SK-N-SH (cell line): ENCODE results near the gene PHYH. TPM values are rescaled to one million over a fixed set of nuclear protein-coding genes. Genes with fewer than 3 reads are reported as not detected.

Experiments used
- CTCF ChIA-PET: fragments of 300-600, 350-600 bp; formaldehyde crosslinking; extraction: SDS; loops from one replicate; lab custom pipeline; 2021; lab: Yijun Ruan, JAX
- POLR2A ChIA-PET: fragments of 350-600 bp; sonication (Branson Sonifier 250); formaldehyde crosslinking; extraction: SDS; loops from one replicate; lab custom pipeline; 2020; ENCODE audit warnings: antibody characterized with exemption, inconsistent platforms; lab: Yijun Ruan, JAX
- DNase-seq: peaks from one replicate; pipeline ENCODE4 v3.0.0; 2012
- H2AFZ ChIP-seq: fragments of 200-600 bp; sonication (generic); 2 replicates; pipeline ENCODE4 v1.8.1; 2016; ENCODE audit warnings: antibody characterized with exemption, mild to moderate bottlenecking, low read depth
- H3F3A ChIP-seq: fragments of 200-600 bp; sonication (generic); replicated peaks from 2 replicates; pipeline ENCODE3; 2016; ENCODE audit warnings: antibody characterized with exemption, mild to moderate bottlenecking; ENCODE audit not compliant: insufficient read depth
- H3K27ac ChIP-seq, 2 experiments: fragments of 200-500 bp in 1 of 2; fragments of 200-600 bp in 1 of 2; sonication (Bioruptor generic) in 1 of 2; sonication (generic), shearing (Covaris generic) in 1 of 2; 2 replicates each; pipeline versions ENCODE4 v1.5.1 to v1.6.1; 2014 to 2016; ENCODE audit warnings: low read depth in 2 of 2, inconsistent platforms in 1 of 2, low read length in 1 of 2, mild to moderate bottlenecking in 1 of 2, mixed read lengths in 1 of 2
- H3K27me3 ChIP-seq: fragments of 200-600 bp; sonication (generic), shearing (Covaris generic); 2 replicates; pipeline ENCODE4 v1.6.1; 2016; ENCODE audit warnings: mixed run types; ENCODE audit not compliant: insufficient read depth
- H3K36me3 ChIP-seq, 2 experiments: fragments of 200-500 bp in 1 of 2; fragments of 200-600 bp in 1 of 2; sonication (Bioruptor generic) in 1 of 2; sonication (generic) in 1 of 2; replicated peaks in 1 of 2; 2 replicates each; pipeline versions ENCODE3 to v1.5.1; 2014 to 2016; ENCODE audit warnings: low read length in 1 of 2, mild to moderate bottlenecking in 1 of 2; ENCODE audit not compliant: insufficient read depth in 2 of 2, control insufficient read depth in 1 of 2
- H3K4me1 ChIP-seq, 2 experiments: fragments of 200-500 bp in 1 of 2; fragments of 200-600 bp in 1 of 2; sonication (Bioruptor generic) in 1 of 2; sonication (generic), shearing (Covaris generic) in 1 of 2; 2 replicates each; pipeline versions ENCODE4 v1.5.1 to v1.6.1; 2014 to 2016; ENCODE audit warnings: low read depth in 1 of 2, low read length in 1 of 2, mixed run types in 1 of 2; ENCODE audit not compliant: insufficient read depth in 2 of 2, control insufficient read depth in 1 of 2
- H3K4me2 ChIP-seq: fragments of 200-600 bp; sonication (generic), shearing (Covaris generic); 2 replicates; pipeline ENCODE4 v1.6.1; 2017; ENCODE audit warnings: mixed run types
- H3K4me3 ChIP-seq, 2 experiments: fragments of 200-500 bp in 1 of 2; fragments of 200-600 bp in 1 of 2; sonication (Bioruptor generic) in 1 of 2; sonication (generic), shearing (Covaris generic) in 1 of 2; 2 replicates each; pipeline versions ENCODE4 v1.5.1 to v1.8.1; 2014 to 2016; ENCODE audit warnings: low read depth in 2 of 2, inconsistent platforms in 1 of 2, low read length in 1 of 2, mild to moderate bottlenecking in 1 of 2, mixed read lengths in 1 of 2, moderate library complexity in 1 of 2
- H3K79me2 ChIP-seq: fragments of 200-600 bp; sonication (generic); 2 replicates; pipeline ENCODE4 v1.8.1; 2017; ENCODE audit warnings: mild to moderate bottlenecking; ENCODE audit not compliant: insufficient read depth
- H3K9ac ChIP-seq: fragments of 200-600 bp; sonication (generic); 2 replicates; pipeline ENCODE4 v1.6.1; 2017; ENCODE audit warnings: mixed run types
- H3K9me2 ChIP-seq: fragments of 200-600 bp; sonication (generic); 2 replicates; pipeline ENCODE4 v1.6.1; 2017; ENCODE audit warnings: mixed run types
- H3K9me3 ChIP-seq: fragments of 200-600 bp; sonication (generic); 2 replicates; pipeline ENCODE4 v1.6.1; 2017; ENCODE audit warnings: mixed run types, mild to moderate bottlenecking, moderate library complexity
- H4K20me1 ChIP-seq: fragments of 200-600 bp; sonication (generic); 2 replicates; pipeline ENCODE4 v1.6.1; 2017; ENCODE audit warnings: mild to moderate bottlenecking, mixed run types; ENCODE audit not compliant: insufficient read depth
- CHD2 ChIP-seq: fragments of 150-350 bp; IDR thresholded peaks from 2 replicates; pipeline ENCODE4 v1.6.1; 2018; ENCODE audit warnings: low read length; ENCODE audit not compliant: partially characterized antibody
- ELF1 ChIP-seq: IDR thresholded peaks from 2 replicates; pipeline ENCODE4 v1.4.0; 2012
- EP300 ChIP-seq, 2 experiments: IDR thresholded peaks; 2 replicates each; pipeline versions ENCODE4 v1.4.0 to v1.6.1; 2012; ENCODE audit warnings: borderline replicate concordance in 1 of 2, low read depth in 1 of 2, low read length in 1 of 2
- FOXJ3 ChIP-seq: sonication (generic); formaldehyde crosslinking; IDR thresholded peaks from 2 replicates; pipeline ENCODE4 v1.5.1; 2020; ENCODE audit warnings: mild to moderate bottlenecking, missing genetic modification reagents
- GABPA ChIP-seq: IDR thresholded peaks from 2 replicates; pipeline ENCODE4 v1.4.0; 2012; ENCODE audit warnings: low read depth, mild to moderate bottlenecking
- JUND ChIP-seq: IDR thresholded peaks from 2 replicates; pipeline ENCODE4 v1.4.0; 2012
- MXI1 ChIP-seq: IDR thresholded peaks from 2 replicates; pipeline ENCODE4 v1.6.1; 2012; ENCODE audit warnings: mild to moderate bottlenecking, low read depth, low read length, improper control_type of control experiment
- NRF1 ChIP-seq: IDR thresholded peaks from 2 replicates; pipeline ENCODE4 v1.6.1; 2012; ENCODE audit warnings: low read depth, mild to moderate bottlenecking, low read length
- RAD21 ChIP-seq: IDR thresholded peaks from 2 replicates; pipeline ENCODE4 v1.6.1; 2012; ENCODE audit warnings: mild to moderate bottlenecking, low read length
- RFX5 ChIP-seq: IDR thresholded peaks from 2 replicates; pipeline ENCODE4 v1.6.1; 2012; ENCODE audit warnings: mild to moderate bottlenecking, improper control_type of control experiment, low read length
- RXRA ChIP-seq: IDR thresholded peaks from 2 replicates; pipeline ENCODE4 v1.4.0; 2012; ENCODE audit warnings: low read depth, mild to moderate bottlenecking, borderline replicate concordance
- SIN3A ChIP-seq: IDR thresholded peaks from 2 replicates; pipeline ENCODE4 v1.6.1; 2012; ENCODE audit warnings: low read depth, mild to moderate bottlenecking, low read length, moderate library complexity, borderline replicate concordance
- SMC3 ChIP-seq: IDR thresholded peaks from 2 replicates; pipeline ENCODE4 v1.6.1; 2012; ENCODE audit warnings: low read depth, low read length, improper control_type of control experiment
- TCF12 ChIP-seq: IDR thresholded peaks from 2 replicates; pipeline ENCODE4 v1.4.0; 2012
- TEAD4 ChIP-seq: IDR thresholded peaks from 2 replicates; pipeline ENCODE4 v1.4.0; 2012; ENCODE audit warnings: mild to moderate bottlenecking, borderline replicate concordance; ENCODE audit not compliant: insufficient read depth
- WGBS: methylation state at CpG from one replicate; pipeline ENCODE4 v1.1.6; 2017; ENCODE audit warnings: low lambda C conversion rate; 5-methylcytosine and 5-hydroxymethylcytosine counted together
- polyA plus RNA-seq, 3 experiments: library from polyadenylated mRNA; depleted of rRNA; stranded (reverse); fragments of >200 nt; gene quantifications; 2 replicates each; pipeline ENCODE4 v1.2.3, GENCODE V29; 2012
- TF ChIP-seq, protein P1 (sequence below): IDR thresholded peaks from 2 replicates; pipeline ENCODE4 v1.6.1; 2012; ENCODE audit warnings: mild to moderate bottlenecking, low read depth, low read length, moderate library complexity
- TF ChIP-seq, protein P2 (sequence below): IDR thresholded peaks from 2 replicates; pipeline ENCODE4 v1.4.0; 2012; ENCODE audit warnings: low read depth, borderline replicate concordance

The PHYH gene
- polyA plus RNA-seq, 1 of the 3 experiments (the other 2 are of a cell fraction), result 16.2 TPM

- H3K4me1 ChIP-seq, result no peaks in the 10 kb centered on the region
- H3K27me3 ChIP-seq, result no peaks in the 10 kb centered on the region
- WGBS, result 83% methylated on average over 7 of the region's 7 CpGs
- no peaks in the 10 kb centered on the region for H3K9me3 ChIP-seq
- H3K4me3 ChIP-seq, result no peak overlapping the region
- H3K9me2 ChIP-seq, result no peaks in the 10 kb centered on the region
- H4K20me1 ChIP-seq, result no peaks in the 10 kb centered on the region
- no peak overlapping the region for H3K27ac ChIP-seq
- no peaks in the 10 kb centered on the region for H3K36me3 ChIP-seq
- ChIA-PET POLR2A (no interaction called here), CTCF (no interaction called here)
- H3K4me2 ChIP-seq, result no peak overlapping the region
- H3F3A ChIP-seq, result no peaks in the 10 kb centered on the region
- H3K79me2 ChIP-seq, result no peaks in the 10 kb centered on the region
- DNase-seq, result no peak
- H2AFZ ChIP-seq, result no peak overlapping the region
- H3K9ac ChIP-seq, result no peak overlapping the region
- no peak for TF ChIP-seq RXRA
- TF ChIP-seq JUND, result no peak
- TF ChIP-seq RFX5, result no peak
- no peak for TF ChIP-seq RAD21
- TF ChIP-seq SMC3, result no peak
- TF ChIP-seq TEAD4, result no peak
- TF ChIP-seq, protein P1, sequence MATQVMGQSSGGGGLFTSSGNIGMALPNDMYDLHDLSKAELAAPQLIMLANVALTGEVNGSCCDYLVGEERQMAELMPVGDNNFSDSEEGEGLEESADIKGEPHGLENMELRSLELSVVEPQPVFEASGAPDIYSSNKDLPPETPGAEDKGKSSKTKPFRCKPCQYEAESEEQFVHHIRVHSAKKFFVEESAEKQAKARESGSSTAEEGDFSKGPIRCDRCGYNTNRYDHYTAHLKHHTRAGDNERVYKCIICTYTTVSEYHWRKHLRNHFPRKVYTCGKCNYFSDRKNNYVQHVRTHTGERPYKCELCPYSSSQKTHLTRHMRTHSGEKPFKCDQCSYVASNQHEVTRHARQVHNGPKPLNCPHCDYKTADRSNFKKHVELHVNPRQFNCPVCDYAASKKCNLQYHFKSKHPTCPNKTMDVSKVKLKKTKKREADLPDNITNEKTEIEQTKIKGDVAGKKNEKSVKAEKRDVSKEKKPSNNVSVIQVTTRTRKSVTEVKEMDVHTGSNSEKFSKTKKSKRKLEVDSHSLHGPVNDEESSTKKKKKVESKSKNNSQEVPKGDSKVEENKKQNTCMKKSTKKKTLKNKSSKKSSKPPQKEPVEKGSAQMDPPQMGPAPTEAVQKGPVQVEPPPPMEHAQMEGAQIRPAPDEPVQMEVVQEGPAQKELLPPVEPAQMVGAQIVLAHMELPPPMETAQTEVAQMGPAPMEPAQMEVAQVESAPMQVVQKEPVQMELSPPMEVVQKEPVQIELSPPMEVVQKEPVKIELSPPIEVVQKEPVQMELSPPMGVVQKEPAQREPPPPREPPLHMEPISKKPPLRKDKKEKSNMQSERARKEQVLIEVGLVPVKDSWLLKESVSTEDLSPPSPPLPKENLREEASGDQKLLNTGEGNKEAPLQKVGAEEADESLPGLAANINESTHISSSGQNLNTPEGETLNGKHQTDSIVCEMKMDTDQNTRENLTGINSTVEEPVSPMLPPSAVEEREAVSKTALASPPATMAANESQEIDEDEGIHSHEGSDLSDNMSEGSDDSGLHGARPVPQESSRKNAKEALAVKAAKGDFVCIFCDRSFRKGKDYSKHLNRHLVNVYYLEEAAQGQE, result no peak
- no peak for TF ChIP-seq GABPA
Measured at GRCh38 chr10:13239923-13240322, 59.9 kb downstream of the PHYH start.

- no peaks in the 10 kb centered on the region for H3K27me3 ChIP-seq
- H3K4me1 ChIP-seq, result peaks cover 0 to 2% of the 10 kb centered on the region in 2 experiments; a peak in 1 of 4 replicates
- no peaks in the 10 kb centered on the region for H3K36me3 ChIP-seq
- no peaks in the 10 kb centered on the region for H3K79me2 ChIP-seq
- no peak overlapping the region for H3K9ac ChIP-seq
- H3F3A ChIP-seq, result no peaks in the 10 kb centered on the region
- H3K4me2 ChIP-seq, result no peak overlapping the region
- no peaks in the 10 kb centered on the region for H4K20me1 ChIP-seq
- H3K9me3 ChIP-seq, result no peaks in the 10 kb centered on the region
- POLR2A ChIA-PET, result no interaction called here
- CTCF ChIA-PET, result no interaction called here
- 66% methylated on average over 15 of the region's 16 CpGs for WGBS
- H3K4me3 ChIP-seq, result no peak overlapping the region
- no peaks in the 10 kb centered on the region for H3K9me2 ChIP-seq
- DNase-seq, result no peak
- no peak overlapping the region for H3K27ac ChIP-seq
- no peak overlapping the region for H2AFZ ChIP-seq
- TF ChIP-seq RAD21, result no peak
- TF ChIP-seq CHD2, result no peak
- no peak for TF ChIP-seq EP300 (IDR thresholded peaks at IDR 0.05; ENCODE audit: borderline replicate concordance in 1 of 2, low read depth in 1 of 2, low read length in 1 of 2)
- TF ChIP-seq SIN3A, result no peak
- no peak for TF ChIP-seq FOXJ3 (CRISPR knock-in tag)
- TF ChIP-seq, protein P2, sequence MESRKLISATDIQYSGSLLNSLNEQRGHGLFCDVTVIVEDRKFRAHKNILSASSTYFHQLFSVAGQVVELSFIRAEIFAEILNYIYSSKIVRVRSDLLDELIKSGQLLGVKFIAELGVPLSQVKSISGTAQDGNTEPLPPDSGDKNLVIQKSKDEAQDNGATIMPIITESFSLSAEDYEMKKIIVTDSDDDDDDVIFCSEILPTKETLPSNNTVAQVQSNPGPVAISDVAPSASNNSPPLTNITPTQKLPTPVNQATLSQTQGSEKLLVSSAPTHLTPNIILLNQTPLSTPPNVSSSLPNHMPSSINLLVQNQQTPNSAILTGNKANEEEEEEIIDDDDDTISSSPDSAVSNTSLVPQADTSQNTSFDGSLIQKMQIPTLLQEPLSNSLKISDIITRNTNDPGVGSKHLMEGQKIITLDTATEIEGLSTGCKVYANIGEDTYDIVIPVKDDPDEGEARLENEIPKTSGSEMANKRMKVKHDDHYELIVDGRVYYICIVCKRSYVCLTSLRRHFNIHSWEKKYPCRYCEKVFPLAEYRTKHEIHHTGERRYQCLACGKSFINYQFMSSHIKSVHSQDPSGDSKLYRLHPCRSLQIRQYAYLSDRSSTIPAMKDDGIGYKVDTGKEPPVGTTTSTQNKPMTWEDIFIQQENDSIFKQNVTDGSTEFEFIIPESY, result no peak
- TF ChIP-seq TCF12, result no peak
- no peak for TF ChIP-seq RFX5
- TF ChIP-seq ELF1, result no peak
- TF ChIP-seq NRF1, result no peak
- TF ChIP-seq MXI1, result no peak
- TF ChIP-seq, protein P1, result no peak
Measured at GRCh38 chr10:13238271-13239077, 61.4 kb downstream of the PHYH start.
